ENCODE results near the gene SAFB. TPM values are rescaled to one million over a fixed set of nuclear protein-coding genes. Genes with fewer than 3 reads are reported as not detected.
A peak's percentile ranks its signal among the peaks of the same experiment; 100 is the strongest.

The SAFB gene
- total and polyA plus RNA-seq, 2 of the 4 experiments (the other 2 are of a cell fraction) = 18.5 to 41.2 TPM

DNA sequence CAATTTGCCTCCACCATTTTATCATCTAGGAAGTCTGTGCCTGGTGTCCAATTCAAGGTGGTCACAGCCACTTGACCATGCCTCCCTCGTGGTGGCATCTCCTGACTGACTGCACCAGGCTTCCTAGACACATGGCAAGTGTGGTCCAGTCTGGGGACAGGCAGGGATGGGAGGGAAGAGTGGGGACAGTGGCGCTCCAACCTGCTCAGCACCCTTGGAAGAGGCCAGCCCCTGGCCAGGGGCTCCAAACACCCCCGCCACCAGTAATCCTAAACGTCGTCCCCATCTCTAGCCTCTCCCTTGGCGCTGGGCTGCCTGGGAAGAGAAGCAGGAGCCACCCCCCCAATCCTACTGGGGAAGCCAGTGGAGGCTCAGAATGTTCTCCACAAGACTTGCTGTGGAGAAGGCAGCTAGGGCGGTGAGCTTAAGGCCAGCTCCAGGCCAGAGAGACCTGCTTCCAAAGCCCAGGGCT, 69.9 kb downstream of the SAFB start:
- Histone ChIP-seq H3K56ac (ENCODE audit: extremely low read depth, insufficient read depth, low read length) (no peak overlapping the region), H3K4me1 (ENCODE audit: control insufficient read depth, insufficient read depth, low read length) (peaks cover 2% of the 10 kb centered on the region; the same call in 1 of the 2 replicates), H2BK20ac (ENCODE audit: low read depth, low read length) (no peak overlapping the region), H2AK9ac (replicated peaks; ENCODE audit: low read depth, low read length, poor library complexity) (no peak overlapping the region), H3K4me2 (ENCODE audit: low read depth, low read length) (no peak overlapping the region), H3K9me3 (ENCODE audit: control insufficient read depth, insufficient read depth, low read length) (no peaks in the 10 kb centered on the region), H2BK15ac (ENCODE audit: low read depth, low read length) (no peak overlapping the region), H4K20me1 (ENCODE audit: insufficient read depth, low read length) (peaks cover 77% of the 10 kb centered on the region), H3K79me1 (ENCODE audit: low read depth in 1 of 2, low read length in 2 of 2) (peaks cover 4 to 64% of the 10 kb centered on the region in 2 experiments; a peak in 3 of 4 replicates), H4K91ac (ENCODE audit: insufficient read depth, low read depth, low read length) (no peak overlapping the region), H3K9ac (ENCODE audit: low read depth, low read length) (no peak overlapping the region), H2AFZ (replicated peaks; ENCODE audit: low read length, poor library complexity) (no peak overlapping the region), H3K27ac (ENCODE audit: insufficient read depth, low read length) (no peak overlapping the region), H3K9me1 (ENCODE audit: insufficient read depth, low read length) (peaks cover 4% of the 10 kb centered on the region; the same call in 1 of the 2 replicates), H3K4ac (ENCODE audit: low read depth, low read length) (no peak overlapping the region), H3K27me3 (ENCODE audit: control insufficient read depth, insufficient read depth, low read length) (no peaks in the 10 kb centered on the region), H3K23ac (ENCODE audit: low read depth, low read length) (peak overlapping the region; percentile 59; the same call in 1 of the 2 replicates), H2BK120ac (ENCODE audit: low read depth, low read length) (no peak overlapping the region), H3K18ac (ENCODE audit: low read depth, low read length) (no peak overlapping the region), H4K5ac (ENCODE audit: low read depth, low read length) (no peak overlapping the region), H2AK5ac (ENCODE audit: low read depth, low read length) (no peak overlapping the region), H2BK5ac (ENCODE audit: low read depth, low read length, poor library complexity, severe bottlenecking) (no peak overlapping the region), H3K14ac (replicated peaks; ENCODE audit: low read depth, low read length) (no peak overlapping the region), H4K8ac (ENCODE audit: low read depth in 2 of 2, low read length in 2 of 2) (no peak overlapping the region), H3K4me3 (ENCODE audit: insufficient read depth, low read depth, low read length) (no peak overlapping the region), H3K36me3 (ENCODE audit: control insufficient read depth, insufficient read depth, low read length) (peaks cover 62% of the 10 kb centered on the region)
- dilution Hi-C loops (cut with HindIII; ENCODE audit: low sequenced_read_pairs, unreplicated experiment) = no loop called here
- intact Hi-C loops (cut with micrococcal nuclease) = no loop called here
- POLR2A ChIA-PET (ENCODE audit: unreplicated experiment) = no interaction called here
- CTCF ChIA-PET = no interaction called here
- no TSS peak for BruUV-seq (replicated peaks)
- ATAC-seq (ENCODE audit: low read depth) = no peak
- in situ Hi-C loops (cut with MboI; ENCODE audit: low sequenced_read_pairs) = no loop called here
- 56% methylated on average over 1 of the region's 7 CpGs; no CpG with 5 or more reads in 1 of the 2 experiments for WGBS, 2 experiments (ENCODE audit: extremely low coverage in 2 of 2, insufficient read length in 1 of 2)
- DNase-seq = no peak
- TF ChIP-seq RAD21 (IDR thresholded peaks at IDR 0.05; ENCODE audit: low read length) (no peak), MAFK (IDR thresholded peaks at IDR 0.05; ENCODE audit: low read depth, low read length) (no peak), RFX5 (IDR thresholded peaks at IDR 0.05; ENCODE audit: low read depth, low read length) (no peak), POLR2A (IDR thresholded peaks at IDR 0.05; ENCODE audit: low read depth, low read length) (no peak)
